ENCODE data around the gene LRP1B.
"Not testable (repeated sequence)": the region's sequence is repeated elsewhere in the genome, so short reads cannot be mapped to it uniquely, and the experiment has no call there.

LRP1B gene

GRCh38 chr2:141200191-141200590 lies 930.6 kb downstream of the LRP1B start:
- peaks cover 0 to 7% of the 10 kb centered on the region in 2 donors for H3K9me3 Mint-ChIP-seq
- no peak for ATAC-seq (replicated peaks)
- no peak for DNase-seq
- H3K27ac Mint-ChIP-seq = no peak overlapping the region
- H3K36me3 Mint-ChIP-seq = no peaks in the 10 kb centered on the region
- no peaks in the 10 kb centered on the region for H3K4me1 Mint-ChIP-seq
- no peaks in the 10 kb centered on the region for H3K27me3 Mint-ChIP-seq
- H3K4me3 Mint-ChIP-seq = no peak overlapping the region

- H3K9me3 Mint-ChIP-seq = peaks cover 0 to 7% of the 10 kb centered on the region in 2 donors
- no peak for DNase-seq
- no peaks in the 10 kb centered on the region for H3K4me1 Mint-ChIP-seq
- H3K4me3 Mint-ChIP-seq = no peak overlapping the region
- no peak for ATAC-seq (replicated peaks)
- no peaks in the 10 kb centered on the region for H3K36me3 Mint-ChIP-seq
- H3K27ac Mint-ChIP-seq = no peak overlapping the region
- H3K27me3 Mint-ChIP-seq = no peaks in the 10 kb centered on the region
These were observed 931.1 kb downstream of the LRP1B start for GRCh38 chr2:141199711-141200110.

- Mint-ChIP-seq H3K36me3 (no peaks in the 10 kb centered on the region), H3K9me3 (peaks cover 0 to 7% of the 10 kb centered on the region in 2 donors), H3K4me3 (no peak overlapping the region), H3K27me3 (no peaks in the 10 kb centered on the region), H3K27ac (no peak overlapping the region), H3K4me1 (no peaks in the 10 kb centered on the region)
- ATAC-seq (replicated peaks) (peak; percentile 31 to 33), DNase-seq (no peak)
These were observed 935.7 kb downstream of the LRP1B start for GRCh38 chr2:141195087-141195486.

- ATAC-seq (replicated peaks) (no peak), DNase-seq (no peak)
- no peak overlapping the region for H3K4me3 Mint-ChIP-seq
- no peaks in the 10 kb centered on the region for H3K4me1 Mint-ChIP-seq
- no peak overlapping the region for H3K27ac Mint-ChIP-seq
- H3K9me3 Mint-ChIP-seq = no peaks in the 10 kb centered on the region
- H3K36me3 Mint-ChIP-seq = no peaks in the 10 kb centered on the region
- H3K27me3 Mint-ChIP-seq = no peaks in the 10 kb centered on the region
These were observed 943.8 kb downstream of the LRP1B start for GRCh38 chr2:141187075-141187439.

GRCh38 chr2:141186413-141187074 lies 944.3 kb downstream of the LRP1B start:
- ATAC-seq (replicated peaks) (no peak), DNase-seq (no peak)
- H3K4me3 Mint-ChIP-seq = no peak overlapping the region
- H3K4me1 Mint-ChIP-seq = no peaks in the 10 kb centered on the region
- H3K27ac Mint-ChIP-seq = no peak overlapping the region
- H3K9me3 Mint-ChIP-seq = no peaks in the 10 kb centered on the region
- no peaks in the 10 kb centered on the region for H3K27me3 Mint-ChIP-seq
- H3K36me3 Mint-ChIP-seq = no peaks in the 10 kb centered on the region

GRCh38 chr2:141182246-141182645 lies 948.6 kb downstream of the LRP1B start:
- Mint-ChIP-seq H3K27me3 (no peaks in the 10 kb centered on the region), H3K4me3 (no peak overlapping the region), H3K27ac (no peak overlapping the region), H3K4me1 (no peaks in the 10 kb centered on the region), H3K36me3 (no peaks in the 10 kb centered on the region), H3K9me3 (no peaks in the 10 kb centered on the region)
- ATAC-seq (replicated peaks) = no peak
- DNase-seq = no peak

GRCh38 chr2:141169117-141169516 lies 961.7 kb downstream of the LRP1B start:
- not testable (repeated sequence) for DNase-seq; H3K4me1 Mint-ChIP-seq; ATAC-seq (replicated peaks); H3K4me3 Mint-ChIP-seq; H3K36me3 Mint-ChIP-seq; H3K9me3 Mint-ChIP-seq; H3K27me3 Mint-ChIP-seq; H3K27ac Mint-ChIP-seq

GRCh38 chr2:141162314-141162713 lies 968.5 kb downstream of the LRP1B start:
- Mint-ChIP-seq H3K27ac (no peak overlapping the region), H3K27me3 (no peaks in the 10 kb centered on the region), H3K4me3 (no peak overlapping the region), H3K4me1 (no peaks in the 10 kb centered on the region), H3K36me3 (no peaks in the 10 kb centered on the region), H3K9me3 (no peaks in the 10 kb centered on the region)
- DNase-seq (no peak), ATAC-seq (replicated peaks) (no peak)

- no peak overlapping the region for H3K27ac Mint-ChIP-seq
- H3K4me1 Mint-ChIP-seq = no peaks in the 10 kb centered on the region
- H3K27me3 Mint-ChIP-seq = no peaks in the 10 kb centered on the region
- H3K36me3 Mint-ChIP-seq = no peaks in the 10 kb centered on the region
- H3K4me3 Mint-ChIP-seq = no peak overlapping the region
- no peaks in the 10 kb centered on the region for H3K9me3 Mint-ChIP-seq
- ATAC-seq (replicated peaks) = no peak
- DNase-seq = no peak
These were observed 979.1 kb downstream of the LRP1B start for GRCh38 chr2:141151611-141152286.

GRCh38 chr2:141142025-141142424 lies 988.8 kb downstream of the LRP1B start:
- no peaks in the 10 kb centered on the region for H3K9me3 Mint-ChIP-seq
- no peaks in the 10 kb centered on the region for H3K36me3 Mint-ChIP-seq
- H3K4me1 Mint-ChIP-seq = no peaks in the 10 kb centered on the region
- no peak for DNase-seq
- H3K27me3 Mint-ChIP-seq = no peaks in the 10 kb centered on the region
- no peak overlapping the region for H3K27ac Mint-ChIP-seq
- no peak overlapping the region for H3K4me3 Mint-ChIP-seq
- ATAC-seq (replicated peaks) = no peak

GRCh38 chr2:141137122-141137693 lies 993.6 kb downstream of the LRP1B start:
- DNase-seq = no peak
- Mint-ChIP-seq H3K36me3 (no peaks in the 10 kb centered on the region), H3K27ac (no peak overlapping the region), H3K27me3 (no peaks in the 10 kb centered on the region), H3K9me3 (no peaks in the 10 kb centered on the region), H3K4me1 (no peaks in the 10 kb centered on the region), H3K4me3 (no peak overlapping the region)
- no peak for ATAC-seq (replicated peaks)

GRCh38 chr2:141133883-141134282 lies 996.9 kb downstream of the LRP1B start:
- no peak overlapping the region for H3K4me3 Mint-ChIP-seq
- no peaks in the 10 kb centered on the region for H3K36me3 Mint-ChIP-seq
- no peak overlapping the region for H3K27ac Mint-ChIP-seq
- ATAC-seq (replicated peaks) = no peak
- H3K4me1 Mint-ChIP-seq = no peaks in the 10 kb centered on the region
- H3K27me3 Mint-ChIP-seq = no peaks in the 10 kb centered on the region
- DNase-seq = no peak
- H3K9me3 Mint-ChIP-seq = peaks cover 0 to 2% of the 10 kb centered on the region in 2 donors

GRCh38 chr2:141125432-141125831 lies 1005.4 kb downstream of the LRP1B start:
- no peak for DNase-seq
- Mint-ChIP-seq H3K27me3 (no peaks in the 10 kb centered on the region), H3K4me1 (no peaks in the 10 kb centered on the region), H3K4me3 (no peak overlapping the region), H3K9me3 (peaks cover 0 to 4% of the 10 kb centered on the region in 2 donors), H3K36me3 (no peaks in the 10 kb centered on the region), H3K27ac (no peak overlapping the region)
- ATAC-seq (replicated peaks) = no peak

GRCh38 chr2:141118836-141119235 lies 1012.0 kb downstream of the LRP1B start:
- H3K27ac Mint-ChIP-seq = no peak overlapping the region
- no peaks in the 10 kb centered on the region for H3K36me3 Mint-ChIP-seq
- no peak for ATAC-seq (replicated peaks)
- H3K4me1 Mint-ChIP-seq = no peaks in the 10 kb centered on the region
- no peaks in the 10 kb centered on the region for H3K27me3 Mint-ChIP-seq
- peaks cover 0 to 2% of the 10 kb centered on the region in 2 donors for H3K9me3 Mint-ChIP-seq
- no peak overlapping the region for H3K4me3 Mint-ChIP-seq
- DNase-seq = no peak

GRCh38 chr2:141113301-141113700 lies 1017.5 kb downstream of the LRP1B start:
- H3K4me3 Mint-ChIP-seq = no peak overlapping the region
- DNase-seq (no peak), ATAC-seq (replicated peaks) (no peak)
- no peaks in the 10 kb centered on the region for H3K9me3 Mint-ChIP-seq
- no peaks in the 10 kb centered on the region for H3K27me3 Mint-ChIP-seq
- no peak overlapping the region for H3K27ac Mint-ChIP-seq
- H3K36me3 Mint-ChIP-seq = no peaks in the 10 kb centered on the region
- no peaks in the 10 kb centered on the region for H3K4me1 Mint-ChIP-seq
